ENCODE results near the gene SPPL3.
A peak's percentile ranks its signal among the peaks of the same experiment; 100 is the strongest.
"Not testable (repeated sequence)": the region's sequence is repeated elsewhere in the genome, so short reads cannot be mapped to it uniquely, and the experiment has no call there.

SPPL3 gene

GRCh38 chr12:120917748-120918147 is 13.6 kb upstream of the SPPL3 start:
- DNase-seq: no peak

GRCh38 chr12:120916561-120916960 is 12.4 kb upstream of the SPPL3 start:
- DNase-seq: no peak

- DNase-seq: no peak
Observed at GRCh38 chr12:120914794-120915193, 10.6 kb upstream of the SPPL3 start.

GRCh38 chr12:120909633-120910298 is 5.6 kb upstream of the SPPL3 start:
- DNase-seq: no peak

- DNase-seq: no peak
Observed at GRCh38 chr12:120905856-120906384, 1.8 kb upstream of the SPPL3 start.

- DNase-seq: peak in 1 of 2 experiments; percentile 25
Observed at GRCh38 chr12:120903412-120904196, 554 bp downstream of the SPPL3 start.

- DNase-seq: no peak
Observed at GRCh38 chr12:120902846-120903411, 1.2 kb downstream of the SPPL3 start.

GRCh38 chr12:120901818-120902217 is 2.3 kb downstream of the SPPL3 start:
- DNase-seq: no peak

GRCh38 chr12:120901101-120901500 is 3.1 kb downstream of the SPPL3 start:
- DNase-seq: not testable (repeated sequence)

GRCh38 chr12:120895532-120895931 is 8.6 kb downstream of the SPPL3 start:
- DNase-seq: no peak

GRCh38 chr12:120892265-120892664 is 11.9 kb downstream of the SPPL3 start:
- no peak for DNase-seq

GRCh38 chr12:120890963-120891362 is 13.2 kb downstream of the SPPL3 start:
- no peak for DNase-seq

- no peak for DNase-seq
Observed at GRCh38 chr12:120887253-120888043, 16.7 kb downstream of the SPPL3 start.

GRCh38 chr12:120886199-120887018 is 17.7 kb downstream of the SPPL3 start:
- no peak for DNase-seq

GRCh38 chr12:120885521-120885920 is 18.6 kb downstream of the SPPL3 start:
- DNase-seq: no peak

- no peak for DNase-seq
Observed at GRCh38 chr12:120884644-120885043, 19.5 kb downstream of the SPPL3 start.

GRCh38 chr12:120882055-120882555 is 22.1 kb downstream of the SPPL3 start:
- no peak for DNase-seq

GRCh38 chr12:120879718-120880300 is 24.3 kb downstream of the SPPL3 start:
- DNase-seq: no peak

- no peak for DNase-seq
Observed at GRCh38 chr12:120879102-120879501, 25.1 kb downstream of the SPPL3 start.

GRCh38 chr12:120874547-120875245 is 29.5 kb downstream of the SPPL3 start:
- DNase-seq: no peak

GRCh38 chr12:120873226-120873625 is 30.9 kb downstream of the SPPL3 start:
- DNase-seq: no peak
